Esophagus squamous epithelium (tissue), 5 donors: ENCODE results near the gene TSC22D1. TPM values are rescaled to one million over a fixed set of nuclear protein-coding genes. Genes with fewer than 3 reads are reported as not detected.

Source experiments
- DNase-seq: peaks from one replicate; lab custom pipeline; 2025; lab: John Stamatoyannopoulos, UW
- H3K27ac ChIP-seq, 4 donors: fragments of 200-600 bp; sonication (generic); one replicate each; pipeline ENCODE4 v1.5.1; 2016 to 2019; ENCODE audit warnings: mild to moderate bottlenecking in 1 of 4
- H3K27me3 ChIP-seq, 4 donors: fragments of 200-600 bp; sonication (generic); 1 replicate in 3 of 4; 2 replicates in 1 of 4; pipeline versions ENCODE4 v1.5.1 to v1.6.0; 2017 to 2021; ENCODE audit warnings: antibody characterized with exemption in 1 of 4
- H3K36me3 ChIP-seq, 3 donors: fragments of 200-600 bp; sonication (generic); one replicate each; pipeline ENCODE4 v1.5.1; 2016 to 2019
- H3K4me1 ChIP-seq, 3 donors: fragments of 200-600 bp; sonication (generic); one replicate each; pipeline ENCODE4 v1.5.1; 2017 to 2019
- H3K4me3 ChIP-seq, 4 donors: fragments of 200-600 bp; sonication (generic); 1 replicate in 3 of 4; 2 replicates in 1 of 4; pipeline ENCODE4 v1.5.1; 2016 to 2019; ENCODE audit warnings: mild to moderate bottlenecking in 2 of 4, moderate library complexity in 1 of 4
- H3K9me3 ChIP-seq, 3 donors: fragments of 200-600 bp; sonication (generic); one replicate each; pipeline ENCODE4 v1.5.1; 2016 to 2019
- CTCF ChIP-seq, 6 experiments: fragments of 450-650 bp in 4 of 6; fragments of 200-600 bp in 2 of 6; sonication (generic) in 2 of 6; IDR thresholded peaks; one replicate each; pipeline ENCODE4 v1.5.1; 2016 to 2019; ENCODE audit warnings: antibody characterized with exemption in 6 of 6, mild to moderate bottlenecking in 4 of 6, moderate library complexity in 4 of 6
- POLR2A ChIP-seq, 4 donors: fragments of 450-650 bp; IDR thresholded peaks; one replicate each; pipeline ENCODE4 v1.6.1; 2017; ENCODE audit warnings: antibody characterized with exemption in 4 of 4, mild to moderate bottlenecking in 4 of 4, moderate library complexity in 3 of 4
- WGBS, 2 donors: methylation state at CpG; one replicate each; pipeline ENCODE4 v1.1.5; 2018; 5-methylcytosine and 5-hydroxymethylcytosine counted together
- intact Hi-C: fragments of 100-400 bp; cut with DNase I; formaldehyde crosslinking; loops from one replicate; pipeline ENCODE4 v1.15.0; 2022
- total RNA-seq, 4 donors: library from RNA; depleted of rRNA; stranded (reverse); fragments of >200 nt; gene quantifications; one replicate each; pipeline ENCODE4 v1.1.0, GENCODE V29; 2016
- donor health status: DM: yes; HTN: yes; CAD: no.

TSC22D1 gene
- total RNA-seq, 4 donors from 2014 or later = 18.8 to 103 (median 35.1) TPM

GRCh38 chr13:44386913-44387556, 189.1 kb downstream of the TSC22D1 start:
- Histone ChIP-seq H3K36me3 (no peaks in the 10 kb centered on the region), H3K9me3 (no peaks in the 10 kb centered on the region), H3K4me1 (no peaks in the 10 kb centered on the region), H3K27me3 (peaks cover 0 to 3% (median 0%) of the 10 kb centered on the region in 4 donors), H3K4me3 (no peak overlapping the region), H3K27ac (no peak overlapping the region)
- intact Hi-C loops = no loop called here
- TF ChIP-seq POLR2A (IDR thresholded peaks at IDR 0.05) (no peak), CTCF (IDR thresholded peaks at IDR 0.05) (no peak)
- DNase-seq = no peak
- WGBS, 2 donors = 76 to 78% methylated on average over 7 of the region's 7 CpGs

GRCh38 chr13:44385847-44386246, 190.3 kb downstream of the TSC22D1 start:
- Histone ChIP-seq H3K27ac (no peak overlapping the region), H3K4me1 (no peaks in the 10 kb centered on the region), H3K9me3 (no peaks in the 10 kb centered on the region), H3K36me3 (no peaks in the 10 kb centered on the region), H3K4me3 (no peak overlapping the region), H3K27me3 (peaks cover 0 to 3% (median 0%) of the 10 kb centered on the region in 4 donors)
- intact Hi-C loops = no loop called here
- no peak for TF ChIP-seq CTCF (IDR thresholded peaks at IDR 0.05)
- TF ChIP-seq POLR2A (IDR thresholded peaks at IDR 0.05) = no peak
- WGBS, 2 donors = 70 to 72% methylated on average over 2 to 6 of the region's 6 CpGs
- no peak for DNase-seq

- WGBS, 2 donors = 89 to 93% methylated on average over 2 to 3 of the region's 3 CpGs
- no peak for DNase-seq
- Histone ChIP-seq H3K9me3 (no peaks in the 10 kb centered on the region), H3K27me3 (peaks cover 0 to 3% (median 0%) of the 10 kb centered on the region in 4 donors), H3K4me3 (no peak overlapping the region), H3K27ac (no peak overlapping the region), H3K36me3 (no peaks in the 10 kb centered on the region), H3K4me1 (no peaks in the 10 kb centered on the region)
- TF ChIP-seq POLR2A (IDR thresholded peaks at IDR 0.05) (no peak), CTCF (IDR thresholded peaks at IDR 0.05) (no peak)
- intact Hi-C loops = no loop called here
These were observed 190.7 kb downstream of the TSC22D1 start for GRCh38 chr13:44385401-44385800.

GRCh38 chr13:44384778-44385177, 191.4 kb downstream of the TSC22D1 start:
- H3K27ac ChIP-seq = no peak overlapping the region
- TF ChIP-seq CTCF (IDR thresholded peaks at IDR 0.05) (no peak), POLR2A (IDR thresholded peaks at IDR 0.05) (no peak)
- no peaks in the 10 kb centered on the region for H3K4me1 ChIP-seq
- DNase-seq = no peak
- intact Hi-C loops = no loop called here
- H3K9me3 ChIP-seq = no peaks in the 10 kb centered on the region
- peaks cover 0 to 3% (median 0%) of the 10 kb centered on the region in 4 donors for H3K27me3 ChIP-seq
- H3K36me3 ChIP-seq = no peaks in the 10 kb centered on the region
- 79 to 91% methylated on average over 1 of the region's 1 CpG for WGBS, 2 donors
- no peak overlapping the region for H3K4me3 ChIP-seq

GRCh38 chr13:44383945-44384344, 192.2 kb downstream of the TSC22D1 start:
- H3K27ac ChIP-seq = no peak overlapping the region
- TF ChIP-seq POLR2A (IDR thresholded peaks at IDR 0.05) = no peak
- no peak for TF ChIP-seq CTCF (IDR thresholded peaks at IDR 0.05)
- WGBS, 2 donors = 57 to 61% methylated on average over 5 of the region's 5 CpGs
- no peaks in the 10 kb centered on the region for H3K36me3 ChIP-seq
- no peaks in the 10 kb centered on the region for H3K4me1 ChIP-seq
- intact Hi-C loops = no loop called here
- no peak overlapping the region for H3K4me3 ChIP-seq
- DNase-seq = no peak
- H3K9me3 ChIP-seq = no peaks in the 10 kb centered on the region
- H3K27me3 ChIP-seq = peaks cover 0 to 3% (median 0%) of the 10 kb centered on the region in 4 donors
